GM12865 (cell line): ENCODE results near the gene STXBP2.
A peak's percentile ranks its signal among the peaks of the same experiment; 100 is the strongest.

Experiments
- DNase-seq: peaks from one replicate; pipeline ENCODE4 v3.0.0; 2010; ENCODE audit warnings: low read depth
- H3K4me3 ChIP-seq: 2 replicates; pipeline ENCODE4 v1.5.1; 2011; ENCODE audit warnings: mild to moderate bottlenecking, low read depth, low read length, control low read depth
- CTCF ChIP-seq: IDR thresholded peaks from 2 replicates; pipeline ENCODE4 v1.5.1; 2011; ENCODE audit warnings: low read length, control low read depth, low read depth, inconsistent platforms; ENCODE audit not compliant: insufficient read depth; ENCODE audit errors: missing control alignments

STXBP2 gene

DNA sequence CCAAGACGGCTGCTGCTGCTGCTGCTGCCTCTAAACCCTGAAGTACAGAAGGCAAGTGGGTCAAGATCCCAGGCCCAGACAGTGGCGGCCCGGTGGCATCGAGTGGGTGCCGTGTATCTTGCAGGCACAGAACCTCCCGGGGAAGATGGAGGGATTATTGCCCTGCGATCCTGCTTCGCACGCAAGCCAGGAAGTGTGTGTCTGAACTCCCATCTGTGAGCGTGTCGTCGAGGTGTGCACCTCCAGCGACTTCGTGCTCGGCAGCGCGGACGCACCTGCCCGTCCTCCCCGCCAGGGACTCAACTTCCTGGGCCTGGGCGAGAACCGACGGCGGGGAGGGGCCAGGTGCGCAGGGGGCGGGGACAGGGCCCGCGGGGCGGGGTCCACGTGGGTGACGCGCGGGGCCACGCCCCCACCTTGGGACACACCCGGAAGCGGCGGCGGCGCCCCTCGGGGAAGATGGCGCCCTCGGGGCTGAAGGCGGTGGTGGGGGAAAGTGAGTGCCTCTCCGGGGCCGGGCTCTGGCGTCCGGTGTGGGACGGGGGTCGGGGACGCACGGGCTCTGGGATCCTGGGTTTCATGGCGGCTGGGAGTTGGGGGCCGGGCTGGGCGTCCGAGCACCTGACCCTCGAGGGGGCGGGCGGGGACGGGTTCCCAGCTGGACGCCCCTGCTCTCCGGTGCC, at the start of gene STXBP2:
Gene STXBP2 (plus strand): TSS at position 420 of the 683 bp plus-strand sequence. CDS start 40 bp downstream, at position 460.
- H3K4me3 ChIP-seq = peak within 1 kb of the TSS; percentile 71
- no peak for TF ChIP-seq CTCF
- peak; percentile 94 for DNase-seq

- no peak overlapping the region for H3K4me3 ChIP-seq
- no peak for DNase-seq
- no peak for TF ChIP-seq CTCF
Measured at GRCh38 chr19:7589822-7590221, 47.1 kb upstream of the STXBP2 start.

DNA sequence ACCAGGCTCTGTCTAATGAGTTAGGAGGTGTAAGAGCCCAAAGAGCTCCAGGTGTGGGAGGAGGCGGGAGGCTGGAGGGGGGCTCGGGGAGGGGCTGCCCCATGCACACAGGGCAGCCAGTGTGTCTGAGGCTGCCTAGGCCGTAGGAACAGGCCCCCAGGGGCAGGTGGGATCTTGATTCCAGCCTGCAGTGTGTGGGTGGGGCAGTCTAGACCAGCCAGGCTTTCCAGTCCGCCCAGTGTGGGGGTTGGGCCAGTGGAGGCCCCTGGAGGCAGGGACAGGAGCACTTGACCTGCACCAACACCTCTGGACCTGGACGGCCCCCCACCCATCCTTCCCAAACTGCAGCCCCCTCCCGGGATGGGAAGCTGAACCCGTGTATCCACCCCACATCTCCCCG, 46.7 kb upstream of the STXBP2 start:
- no peak for TF ChIP-seq CTCF
- DNase-seq = no peak
- H3K4me3 ChIP-seq = no peak overlapping the region

GRCh38 chr19:7595466-7596133, 41.3 kb upstream of the STXBP2 start, which contains the start of gene CAMSAP3:
Gene CAMSAP3, plus strand, starts transcription at chr19:7595863. Its CDS starts 140 bp downstream, at chr19:7596003.
- peak within 1 kb of the TSS; percentile 42 for H3K4me3 ChIP-seq
- peak; percentile 54 for DNase-seq
- no peak for TF ChIP-seq CTCF

- H3K4me3 ChIP-seq = peak overlapping the region; percentile 42
- no peak for DNase-seq
- no peak for TF ChIP-seq CTCF
Measured at GRCh38 chr19:7596211-7596937, 40.5 kb upstream of the STXBP2 start.

- no peak overlapping the region for H3K4me3 ChIP-seq
- TF ChIP-seq CTCF = no peak
- DNase-seq = no peak
Measured at GRCh38 chr19:7597689-7598088, 39.2 kb upstream of the STXBP2 start.
